Caco-2 (cell line): ENCODE results near the gene PARP6. TPM values are rescaled to one million over a fixed set of nuclear protein-coding genes. Genes with fewer than 3 reads are reported as not detected.

Experiments used
- BruUV-seq: library from RNA; stranded (reverse); fragments of 400-500 nt; replicated peaks from 2 replicates; lab custom pipeline; 2021; lab: Mats Ljungman, UMichigan
- CTCF ChIA-PET: fragments of 300-600 bp; sonication (Branson Sonifier 250); formaldehyde crosslinking; loops from one replicate; lab custom pipeline; 2022; ENCODE audit warnings: antibody characterized with exemption; lab: Charles Lee
- POLR2A ChIA-PET: fragments of 300-600 bp; sonication (Branson Sonifier 250); formaldehyde crosslinking; loops from one replicate; lab custom pipeline; 2022; ENCODE audit warnings: antibody characterized with exemption; lab: Charles Lee
- DNase-seq, 2 experiments: peaks; one replicate each; pipeline versions ENCODE4 v3.0.0 to v3.0.0-alpha.2; 2020 to 2022
- H3K27me3 ChIP-seq: replicated peaks from 2 replicates; pipeline ENCODE4 v1.6.0; 2011; ENCODE audit warnings: low read length; ENCODE audit not compliant: control insufficient read depth, insufficient read depth
- H3K36me3 ChIP-seq: 2 replicates; pipeline ENCODE4 v1.5.1; 2011; ENCODE audit warnings: low read length; ENCODE audit not compliant: control insufficient read depth, insufficient read depth
- H3K4me1 ChIP-seq: fragments of 250-450 bp; sonication (Bioruptor Pico); 2 replicates; pipeline ENCODE4 v1.5.1; 2020; ENCODE audit warnings: mild to moderate bottlenecking
- H3K4me3 ChIP-seq: 2 replicates; pipeline ENCODE4 v1.5.1; 2011; ENCODE audit warnings: low read depth, mild to moderate bottlenecking, control low read depth, low read length
- H3K9me3 ChIP-seq: fragments of 250-450 bp; sonication (Bioruptor Pico); 2 replicates; pipeline ENCODE4 v1.5.1; 2020; ENCODE audit warnings: mild to moderate bottlenecking, moderate library complexity
- H3K27ac Mint-ChIP-seq: one replicate; pipeline ENCODE4 v1.8.0; 2022; ENCODE audit warnings: mixed read lengths; ENCODE audit not compliant: unreplicated experiment
- H3K27me3 Mint-ChIP-seq: one replicate; pipeline ENCODE4 v1.8.0; 2022; ENCODE audit warnings: mixed read lengths; ENCODE audit not compliant: insufficient read depth, unreplicated experiment
- H3K36me3 Mint-ChIP-seq: one replicate; pipeline ENCODE4 v1.8.0; 2022; ENCODE audit warnings: mild to moderate bottlenecking, mixed read lengths; ENCODE audit not compliant: insufficient read depth, unreplicated experiment
- H3K4me1 Mint-ChIP-seq: one replicate; pipeline ENCODE4 v1.8.0; 2022; ENCODE audit warnings: low read depth, mixed read lengths; ENCODE audit not compliant: unreplicated experiment
- H3K4me3 Mint-ChIP-seq: one replicate; pipeline ENCODE4 v1.8.0; 2022; ENCODE audit warnings: mild to moderate bottlenecking, moderate library complexity, mixed read lengths; ENCODE audit not compliant: unreplicated experiment
- H3K9me3 Mint-ChIP-seq: one replicate; pipeline ENCODE4 v1.8.0; 2022; ENCODE audit warnings: mixed read lengths; ENCODE audit not compliant: unreplicated experiment
- intact Hi-C: fragments of 100-400 bp; cut with micrococcal nuclease; formaldehyde crosslinking; loops from one replicate; pipeline ENCODE4 v1.10.0; 2022; ENCODE audit not compliant: unreplicated experiment
- total RNA-seq: library from RNA; stranded (reverse); gene quantifications from 2 replicates; pipeline ENCODE4 v1.2.3, GENCODE V29; 2022
- TF ChIP-seq, protein P1 (sequence below), 2 experiments: fragments of 200-600 bp in 1 of 2; IDR thresholded peaks; 1 replicate in 1 of 2; 2 replicates in 1 of 2; pipeline versions ENCODE4 v1.5.1 to v1.8.0; 2011 to 2022; ENCODE audit warnings: antibody characterized with exemption in 1 of 2, control low read depth in 1 of 2, inconsistent platforms in 1 of 2, low read depth in 1 of 2, low read length in 1 of 2, mild to moderate bottlenecking in 1 of 2, moderate library complexity in 1 of 2; ENCODE audit not compliant: insufficient read depth in 1 of 2, severe bottlenecking in 1 of 2, unreplicated experiment in 1 of 2

Gene PARP6
- total RNA-seq, 1 experiment from 2014 or later, result 62.2 TPM

DNA sequence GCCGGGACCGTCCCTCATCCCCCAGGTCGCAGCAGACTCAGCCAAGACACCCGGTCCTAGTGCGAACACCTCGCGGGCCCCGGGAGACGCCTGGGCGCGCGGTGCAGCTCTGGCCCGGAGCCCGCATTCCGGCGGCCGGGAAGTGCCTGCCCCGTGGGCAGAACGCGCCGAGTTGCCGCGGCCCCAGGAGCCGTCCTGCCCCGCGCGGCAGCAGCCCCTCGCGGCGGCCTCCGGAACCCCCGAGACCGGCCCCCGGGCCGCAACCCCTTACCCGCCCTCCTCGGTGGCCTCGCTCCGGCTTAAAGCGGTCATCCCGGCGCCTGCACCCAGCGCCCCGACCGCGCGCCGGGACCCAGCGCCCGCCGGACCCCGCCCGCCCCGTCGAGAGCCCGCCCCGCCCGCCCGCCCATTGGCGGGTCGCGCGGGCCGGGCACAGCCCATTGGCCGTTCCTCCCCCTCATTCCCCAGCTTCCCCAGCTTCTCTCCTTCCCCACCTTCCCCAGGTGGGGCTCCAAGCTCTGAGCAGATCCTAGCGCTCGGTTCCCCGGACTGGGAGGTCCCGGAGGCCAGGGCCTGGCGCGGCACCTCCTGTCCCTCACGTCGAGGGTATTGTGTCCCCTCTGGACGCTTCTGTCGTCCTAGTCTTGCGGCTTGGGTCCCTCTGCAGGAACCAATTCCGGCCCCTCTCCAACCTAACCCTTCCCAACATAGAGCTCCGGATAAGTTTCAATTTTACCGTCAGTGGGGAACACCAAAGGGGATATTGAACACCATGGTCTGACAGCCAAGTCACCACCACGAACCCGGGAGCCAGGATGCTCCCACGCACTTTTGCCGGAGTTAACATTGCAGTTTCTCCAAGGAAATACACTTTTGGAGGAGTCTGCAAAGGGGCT, 74.6 kb downstream of the PARP6 start, which contains the start of gene GRAMD2A:
TSS of gene GRAMD2A (minus strand) at position 328 of the 896 bp plus-strand sequence.
- Mint-ChIP-seq H3K27me3 (peaks cover 2% of the 10 kb centered on the region), H3K4me3 (peak within 1 kb of the TSS; percentile 63), H3K27ac (peak within 1 kb of the TSS; percentile 85), H3K9me3 (no peaks in the 10 kb centered on the region), H3K36me3 (peaks cover 52% of the 10 kb centered on the region), H3K4me1 (no peaks in the 10 kb centered on the region)
- Histone ChIP-seq H3K36me3 (peaks cover 14% of the 10 kb centered on the region), H3K9me3 (no peaks in the 10 kb centered on the region), H3K27me3 (no peaks in the 10 kb centered on the region), H3K4me1 (peaks cover 13% of the 10 kb centered on the region; the same call in 1 of the 2 replicates), H3K4me3 (no peak within 1 kb of the TSS)
- POLR2A ChIA-PET, result no interaction called here
- BruUV-seq, result no TSS peak
- CTCF ChIA-PET, result interaction anchor here (1.0 kb wide), 1 partner anchor 13 kb away, joined by 3 read pairs; no protein-coding TSS in a partner anchor
- TF ChIP-seq, protein P1, sequence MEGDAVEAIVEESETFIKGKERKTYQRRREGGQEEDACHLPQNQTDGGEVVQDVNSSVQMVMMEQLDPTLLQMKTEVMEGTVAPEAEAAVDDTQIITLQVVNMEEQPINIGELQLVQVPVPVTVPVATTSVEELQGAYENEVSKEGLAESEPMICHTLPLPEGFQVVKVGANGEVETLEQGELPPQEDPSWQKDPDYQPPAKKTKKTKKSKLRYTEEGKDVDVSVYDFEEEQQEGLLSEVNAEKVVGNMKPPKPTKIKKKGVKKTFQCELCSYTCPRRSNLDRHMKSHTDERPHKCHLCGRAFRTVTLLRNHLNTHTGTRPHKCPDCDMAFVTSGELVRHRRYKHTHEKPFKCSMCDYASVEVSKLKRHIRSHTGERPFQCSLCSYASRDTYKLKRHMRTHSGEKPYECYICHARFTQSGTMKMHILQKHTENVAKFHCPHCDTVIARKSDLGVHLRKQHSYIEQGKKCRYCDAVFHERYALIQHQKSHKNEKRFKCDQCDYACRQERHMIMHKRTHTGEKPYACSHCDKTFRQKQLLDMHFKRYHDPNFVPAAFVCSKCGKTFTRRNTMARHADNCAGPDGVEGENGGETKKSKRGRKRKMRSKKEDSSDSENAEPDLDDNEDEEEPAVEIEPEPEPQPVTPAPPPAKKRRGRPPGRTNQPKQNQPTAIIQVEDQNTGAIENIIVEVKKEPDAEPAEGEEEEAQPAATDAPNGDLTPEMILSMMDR (IDR thresholded peaks at IDR 0.05; ENCODE audit: insufficient read depth in 1 of 2, low read depth in 1 of 2, low read length in 1 of 2, severe bottlenecking in 1 of 2, unreplicated experiment in 1 of 2), result no peak
- intact Hi-C loops, result loop anchor here (2.0 kb wide), 1 partner anchor 33 kb away; the partner anchor contains the start of gene PKM
- no peak for DNase-seq

- peaks cover 15% of the 10 kb centered on the region; the same call in 1 of the 2 replicates for H3K4me1 ChIP-seq
- Mint-ChIP-seq H3K4me3 (peak overlapping the region; percentile 51), H3K9me3 (no peaks in the 10 kb centered on the region), H3K27ac (no peak overlapping the region), H3K4me1 (no peaks in the 10 kb centered on the region), H3K36me3 (peaks cover 46% of the 10 kb centered on the region), H3K27me3 (peaks cover 2% of the 10 kb centered on the region)
- no peak overlapping the region for H3K4me3 ChIP-seq
- POLR2A ChIA-PET, result no interaction called here
- no peaks in the 10 kb centered on the region for H3K27me3 ChIP-seq
- TF ChIP-seq, protein P1 (IDR thresholded peaks at IDR 0.05; ENCODE audit: insufficient read depth in 1 of 2, low read depth in 1 of 2, low read length in 1 of 2, severe bottlenecking in 1 of 2, unreplicated experiment in 1 of 2), result no peak
- intact Hi-C loops, result no loop called here
- no peaks in the 10 kb centered on the region for H3K9me3 ChIP-seq
- peaks cover 14% of the 10 kb centered on the region for H3K36me3 ChIP-seq
- DNase-seq, result no peak
- no TSS peak for BruUV-seq
- CTCF ChIA-PET, result no interaction called here
Measured at GRCh38 chr15:72197041-72197459, 75.3 kb downstream of the PARP6 start.

- H3K4me3 ChIP-seq, result no peak overlapping the region
- POLR2A ChIA-PET, result interaction anchor here (0.7 kb wide), 1 partner anchor 24 kb away, joined by 4 read pairs; no protein-coding TSS in a partner anchor
- no peak overlapping the region for H3K27ac Mint-ChIP-seq
Measured at GRCh38 chr15:72196409-72197040, 75.8 kb downstream of the PARP6 start.

More at GRCh38 chr15:72196409-72197040, 75.8 kb downstream of the PARP6 start:
- Histone ChIP-seq H3K9me3 (no peaks in the 10 kb centered on the region), H3K36me3 (peaks cover 13% of the 10 kb centered on the region), H3K4me1 (peaks cover 15% of the 10 kb centered on the region; the same call in 1 of the 2 replicates), H3K27me3 (no peaks in the 10 kb centered on the region)
- CTCF ChIA-PET, result interaction anchor here (0.6 to 0.7 kb wide), 3 partner anchors 30 to 45 kb away, joined by 3 read pairs; no protein-coding TSS in a partner anchor
- H3K4me3 Mint-ChIP-seq, result no peak overlapping the region
- H3K27me3 Mint-ChIP-seq, result peaks cover 2% of the 10 kb centered on the region
- intact Hi-C loops, result no loop called here
- no peaks in the 10 kb centered on the region for H3K4me1 Mint-ChIP-seq
- BruUV-seq, result no TSS peak
- H3K9me3 Mint-ChIP-seq, result no peaks in the 10 kb centered on the region
- TF ChIP-seq, protein P1 (IDR thresholded peaks at IDR 0.05; ENCODE audit: insufficient read depth in 1 of 2, low read depth in 1 of 2, low read length in 1 of 2, severe bottlenecking in 1 of 2, unreplicated experiment in 1 of 2), result no peak
- peaks cover 41% of the 10 kb centered on the region for H3K36me3 Mint-ChIP-seq
- no peak for DNase-seq
